ENCODE results near the gene ZMIZ1. TPM values are rescaled to one million over a fixed set of nuclear protein-coding genes. Genes with fewer than 3 reads are reported as not detected.

The ZMIZ1 gene
- polyA plus RNA-seq, 3 donors = 3.3 to 64.6 (median 8.9) TPM

- TF ChIP-seq, protein P1, sequence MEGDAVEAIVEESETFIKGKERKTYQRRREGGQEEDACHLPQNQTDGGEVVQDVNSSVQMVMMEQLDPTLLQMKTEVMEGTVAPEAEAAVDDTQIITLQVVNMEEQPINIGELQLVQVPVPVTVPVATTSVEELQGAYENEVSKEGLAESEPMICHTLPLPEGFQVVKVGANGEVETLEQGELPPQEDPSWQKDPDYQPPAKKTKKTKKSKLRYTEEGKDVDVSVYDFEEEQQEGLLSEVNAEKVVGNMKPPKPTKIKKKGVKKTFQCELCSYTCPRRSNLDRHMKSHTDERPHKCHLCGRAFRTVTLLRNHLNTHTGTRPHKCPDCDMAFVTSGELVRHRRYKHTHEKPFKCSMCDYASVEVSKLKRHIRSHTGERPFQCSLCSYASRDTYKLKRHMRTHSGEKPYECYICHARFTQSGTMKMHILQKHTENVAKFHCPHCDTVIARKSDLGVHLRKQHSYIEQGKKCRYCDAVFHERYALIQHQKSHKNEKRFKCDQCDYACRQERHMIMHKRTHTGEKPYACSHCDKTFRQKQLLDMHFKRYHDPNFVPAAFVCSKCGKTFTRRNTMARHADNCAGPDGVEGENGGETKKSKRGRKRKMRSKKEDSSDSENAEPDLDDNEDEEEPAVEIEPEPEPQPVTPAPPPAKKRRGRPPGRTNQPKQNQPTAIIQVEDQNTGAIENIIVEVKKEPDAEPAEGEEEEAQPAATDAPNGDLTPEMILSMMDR (IDR thresholded peaks at IDR 0.05) = no peak
- DNase-seq = no peak
- Mint-ChIP-seq H3K9me3 (peaks cover 0 to 3% (median 0%) of the 10 kb centered on the region in 7 donors), H3K4me3 (no peak overlapping the region), H3K4me1 (peaks cover 95% of the 10 kb centered on the region), H3K27ac (peak overlapping the region in 5 of 7 donors; percentile 75 to 100 (median 91)), H3K27me3 (ENCODE audit: low read depth in 3 of 3) (peaks cover 0 to 8% (median 2%) of the 10 kb centered on the region in 3 donors), H3K36me3 (peaks cover 17 to 25% of the 10 kb centered on the region in 2 donors)
- Histone ChIP-seq H3K4me3 (replicated peaks in 1 of 3; ENCODE audit: low read depth in 2 of 3, low read length in 3 of 3) (peak overlapping the region in 1 of 3 experiments; percentile 42), H3K9ac (ENCODE audit: insufficient read depth, low read length, poor library complexity, severe bottlenecking) (no peak overlapping the region), H3K36me3 (replicated peaks in 1 of 2; ENCODE audit: control insufficient read depth in 1 of 2, insufficient read depth in 2 of 2, low read length in 2 of 2) (no peaks in the 10 kb centered on the region), H3K4me2 (replicated peaks; ENCODE audit: extremely low read depth, low read length, poor library complexity, severe bottlenecking) (peak overlapping the region; percentile 43), H3K27me3 (ENCODE audit: control insufficient read depth in 2 of 2, insufficient read depth in 2 of 2, low read length in 2 of 2) (no peaks in the 10 kb centered on the region), H3K79me2 (ENCODE audit: insufficient read depth, low read length) (peaks cover 100% of the 10 kb centered on the region), H2AFZ (ENCODE audit: insufficient read depth, low read depth, low read length, poor library complexity, severe bottlenecking) (no peak overlapping the region), H3K4me1 (ENCODE audit: control insufficient read depth in 1 of 2, insufficient read depth in 2 of 2, low read length in 2 of 2) (peaks cover 95 to 97% of the 10 kb centered on the region in 2 donors), H3K9me3 (replicated peaks in 1 of 2; ENCODE audit: control insufficient read depth in 1 of 2, insufficient read depth in 1 of 2, low read length in 2 of 2) (no peaks in the 10 kb centered on the region), H3K27ac (ENCODE audit: low read depth in 1 of 2, low read length in 2 of 2) (peak overlapping the region; percentile 32 to 96), H4K20me1 (ENCODE audit: insufficient read depth, low read length) (peaks cover 97% of the 10 kb centered on the region)
- WGBS (ENCODE audit: insufficient coverage) = 5% methylated on average over 4 of the region's 6 CpGs
- intact Hi-C loops (cut with micrococcal nuclease) = loop anchor here (5.0 to 10.0 kb wide), 3 partner anchors 70 to 110 kb away; no protein-coding TSS in a partner anchor
Observed at GRCh38 chr10:79082035-79082373, 13.2 kb downstream of the ZMIZ1 start.

DNA sequence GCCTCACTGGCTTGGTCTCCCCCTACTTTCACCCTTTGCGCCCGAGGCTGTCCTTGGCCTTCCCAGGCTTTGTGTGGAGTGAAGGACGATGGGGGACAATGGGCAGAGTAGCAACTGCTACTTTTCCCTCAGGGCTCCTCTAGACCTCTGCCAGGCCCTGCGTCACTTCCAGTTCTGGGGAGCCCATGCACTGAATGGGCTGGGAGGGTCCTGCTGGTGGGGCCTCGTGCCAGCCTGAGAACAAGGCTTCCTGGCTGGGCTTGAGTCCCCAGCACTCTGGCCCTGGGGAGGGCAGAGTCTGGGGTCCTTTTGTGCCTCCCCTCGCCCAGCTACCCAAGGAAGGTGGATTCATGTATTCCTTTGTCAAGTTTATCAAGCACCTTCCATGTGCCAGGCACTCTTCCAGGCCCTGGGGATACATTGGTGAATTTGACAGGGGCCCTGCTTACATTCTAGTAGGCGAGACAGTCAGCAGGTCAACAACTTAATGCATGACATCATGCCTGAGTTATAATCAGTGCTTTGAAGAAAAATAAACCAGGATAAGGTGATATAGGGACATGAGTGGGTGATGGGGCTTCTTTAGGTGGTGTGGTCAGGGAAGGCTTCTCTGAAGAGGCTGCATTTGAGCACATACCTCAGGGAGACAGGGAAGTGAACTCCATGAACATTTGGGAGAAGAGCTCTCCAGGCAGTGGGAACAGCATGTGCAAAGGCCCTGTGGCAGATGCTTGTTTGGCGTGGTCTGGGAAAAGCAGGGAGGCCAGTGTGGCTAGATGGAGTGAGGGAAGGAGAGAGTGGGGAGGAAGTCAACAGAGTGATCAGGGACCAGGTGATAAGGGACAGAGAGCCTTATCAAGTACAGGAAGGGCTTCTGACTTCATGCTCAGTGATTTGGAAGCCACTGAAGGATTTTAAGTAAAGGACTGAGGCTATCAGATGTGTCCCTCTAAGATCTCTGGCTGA is 14.1 kb downstream of the ZMIZ1 start:
- H3K36me3 ChIP-seq (replicated peaks in 1 of 2; ENCODE audit: control insufficient read depth in 1 of 2, insufficient read depth in 2 of 2, low read length in 2 of 2) = no peaks in the 10 kb centered on the region
- peak overlapping the region; percentile 71 for H3K9ac ChIP-seq (ENCODE audit: insufficient read depth, low read length, poor library complexity, severe bottlenecking)
- peaks cover 95 to 97% of the 10 kb centered on the region in 2 donors for H3K4me1 ChIP-seq (ENCODE audit: control insufficient read depth in 1 of 2, insufficient read depth in 2 of 2, low read length in 2 of 2)
- H3K27ac Mint-ChIP-seq = peak overlapping the region; percentile 97 to 100 (median 100)
- H3K9me3 Mint-ChIP-seq = peaks cover 0 to 3% (median 0%) of the 10 kb centered on the region in 7 donors
- H3K79me2 ChIP-seq (ENCODE audit: insufficient read depth, low read length) = peaks cover 100% of the 10 kb centered on the region
- peaks cover 96% of the 10 kb centered on the region for H3K4me1 Mint-ChIP-seq
- TF ChIP-seq, protein P1 (IDR thresholded peaks at IDR 0.05) = no peak
- H4K20me1 ChIP-seq (ENCODE audit: insufficient read depth, low read length) = peaks cover 97% of the 10 kb centered on the region
- H3K4me3 Mint-ChIP-seq = peak overlapping the region; percentile 6 to 32
- H3K4me3 ChIP-seq (replicated peaks in 1 of 3; ENCODE audit: low read depth in 2 of 3, low read length in 3 of 3) = no peak overlapping the region
- no peaks in the 10 kb centered on the region for H3K27me3 ChIP-seq (ENCODE audit: control insufficient read depth in 2 of 2, insufficient read depth in 2 of 2, low read length in 2 of 2)
- H3K27me3 Mint-ChIP-seq (ENCODE audit: low read depth in 3 of 3) = peaks cover 0 to 8% (median 2%) of the 10 kb centered on the region in 3 donors
- no peaks in the 10 kb centered on the region for H3K9me3 ChIP-seq (replicated peaks in 1 of 2; ENCODE audit: control insufficient read depth in 1 of 2, insufficient read depth in 1 of 2, low read length in 2 of 2)
- intact Hi-C loops (cut with micrococcal nuclease) = loop anchor here (5.0 to 10.0 kb wide), 3 partner anchors 69 to 111 kb away; no protein-coding TSS in a partner anchor
- WGBS (ENCODE audit: insufficient coverage) = 71% methylated on average over 4 of the region's 8 CpGs
- DNase-seq = no peak
- H2AFZ ChIP-seq (ENCODE audit: insufficient read depth, low read depth, low read length, poor library complexity, severe bottlenecking) = no peak overlapping the region
- peak overlapping the region; percentile 88 to 96 for H3K27ac ChIP-seq (ENCODE audit: low read depth in 1 of 2, low read length in 2 of 2)
- H3K36me3 Mint-ChIP-seq = peaks cover 18 to 25% of the 10 kb centered on the region in 2 donors
- H3K4me2 ChIP-seq (replicated peaks; ENCODE audit: extremely low read depth, low read length, poor library complexity, severe bottlenecking) = peak overlapping the region; percentile 65
